HS-5 (cell line): ENCODE measurements around the gene OR2A14.
"Not testable (repeated sequence)": the region's sequence is repeated elsewhere in the genome, so short reads cannot be mapped to it uniquely, and the experiment has no call there.

Experiments
- DNase-seq: peaks from one replicate; pipeline ENCODE4 v3.0.0-alpha.2; 2012; ENCODE audit warnings: low read depth

OR2A14 gene, protein sequence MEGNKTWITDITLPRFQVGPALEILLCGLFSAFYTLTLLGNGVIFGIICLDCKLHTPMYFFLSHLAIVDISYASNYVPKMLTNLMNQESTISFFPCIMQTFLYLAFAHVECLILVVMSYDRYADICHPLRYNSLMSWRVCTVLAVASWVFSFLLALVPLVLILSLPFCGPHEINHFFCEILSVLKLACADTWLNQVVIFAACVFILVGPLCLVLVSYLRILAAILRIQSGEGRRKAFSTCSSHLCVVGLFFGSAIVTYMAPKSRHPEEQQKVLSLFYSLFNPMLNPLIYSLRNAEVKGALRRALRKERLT

GRCh38 chr7:144122876-144123275 lies at the start of gene OR2A14:
Gene OR2A14, plus strand, starts transcription at chr7:144123176. Its CDS starts 5,937 bp downstream, at chr7:144129113.
- no peak for DNase-seq

- no peak for DNase-seq
Observed at GRCh38 chr7:144074374-144074773, 48.6 kb upstream of the OR2A14 start.

DNA sequence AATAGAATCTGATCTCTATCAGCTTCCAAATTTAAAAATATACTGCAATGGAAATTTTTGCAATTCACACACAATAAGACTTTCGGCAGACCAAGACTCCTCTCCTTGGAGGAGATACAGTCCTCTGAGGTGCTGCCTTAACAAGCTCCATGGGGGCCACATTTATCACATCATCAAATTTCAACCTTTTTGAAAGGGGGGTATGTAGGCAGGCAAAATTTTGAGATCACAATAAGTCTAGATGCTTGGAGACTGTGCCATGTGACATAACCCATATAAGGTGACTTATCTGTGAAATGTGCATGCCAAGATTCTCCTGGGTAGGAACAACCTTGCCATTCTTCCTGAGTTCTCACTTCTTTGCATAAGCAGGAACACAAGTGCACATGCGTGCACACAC lies 37.0 kb upstream of the OR2A14 start, which contains the start of gene OR2A12:
TSS of gene OR2A12 (plus strand) at position 301 of the 400 bp plus-strand sequence. CDS start 8,830 bp downstream, outside the sequence.
- no peak for DNase-seq

GRCh38 chr7:144086730-144087129 lies 36.2 kb upstream of the OR2A14 start:
- no peak for DNase-seq

DNA sequence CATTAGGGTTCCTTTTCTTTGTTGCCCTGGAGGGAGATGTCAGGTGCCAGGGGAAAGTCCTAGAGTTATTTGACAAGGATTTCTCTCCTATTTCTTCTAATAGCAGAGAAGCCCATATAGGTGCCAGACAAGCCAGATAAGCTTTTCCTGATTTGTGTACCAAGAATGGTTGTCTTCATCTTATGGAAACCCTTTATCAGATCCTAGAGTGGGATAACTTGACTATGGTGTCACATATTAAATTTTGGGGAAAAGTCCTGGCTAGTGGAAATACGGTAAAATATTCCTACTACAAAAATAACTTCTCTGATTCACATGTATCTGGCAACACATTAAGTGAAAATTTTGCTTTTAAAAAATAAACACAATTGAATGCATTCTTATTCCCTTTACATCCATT lies 35.7 kb upstream of the OR2A14 start:
- no peak for DNase-seq

DNA sequence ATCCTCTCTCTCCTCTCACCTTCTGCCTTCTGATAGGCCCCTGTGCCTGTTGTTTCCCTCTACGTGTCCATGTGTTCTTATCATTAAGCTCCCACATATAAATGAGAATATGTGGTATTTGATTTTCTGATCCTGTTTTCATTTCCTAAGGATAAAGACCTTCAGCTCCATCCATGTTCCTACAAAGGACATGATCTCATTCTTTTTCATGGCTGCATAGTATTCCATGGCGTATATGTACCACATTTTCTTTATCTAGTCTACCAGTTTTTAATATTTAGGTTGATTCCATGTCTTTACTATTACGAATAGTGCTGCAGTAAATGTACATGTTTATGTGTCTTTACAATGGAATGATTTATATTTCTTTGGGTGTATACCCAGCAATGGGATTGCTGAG lies 32.3 kb upstream of the OR2A14 start:
- DNase-seq = no peak

- no peak for DNase-seq
Observed at GRCh38 chr7:144098776-144099175, 24.2 kb upstream of the OR2A14 start.

- DNase-seq = no peak
Observed at GRCh38 chr7:144100607-144101006, 22.4 kb upstream of the OR2A14 start.

DNA sequence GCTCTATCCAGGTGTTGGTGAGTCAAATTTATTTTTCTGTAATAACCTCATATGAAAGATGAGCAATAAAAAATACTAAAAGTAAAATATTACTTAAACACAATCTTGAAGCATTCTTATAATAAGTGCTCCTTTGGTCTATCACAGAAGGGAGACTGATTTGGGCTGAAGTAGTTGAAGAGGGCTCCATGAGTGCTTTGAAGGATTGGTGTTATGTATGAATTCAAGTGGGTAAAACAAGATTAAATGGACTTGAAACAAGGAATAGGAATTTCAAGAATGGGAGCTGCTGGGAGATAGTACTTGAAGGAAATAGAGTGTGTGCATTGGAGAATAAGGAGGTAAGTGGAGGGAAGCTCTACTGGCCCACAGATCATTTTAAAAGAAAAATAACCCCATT lies 20.9 kb upstream of the OR2A14 start:
- no peak for DNase-seq

DNA sequence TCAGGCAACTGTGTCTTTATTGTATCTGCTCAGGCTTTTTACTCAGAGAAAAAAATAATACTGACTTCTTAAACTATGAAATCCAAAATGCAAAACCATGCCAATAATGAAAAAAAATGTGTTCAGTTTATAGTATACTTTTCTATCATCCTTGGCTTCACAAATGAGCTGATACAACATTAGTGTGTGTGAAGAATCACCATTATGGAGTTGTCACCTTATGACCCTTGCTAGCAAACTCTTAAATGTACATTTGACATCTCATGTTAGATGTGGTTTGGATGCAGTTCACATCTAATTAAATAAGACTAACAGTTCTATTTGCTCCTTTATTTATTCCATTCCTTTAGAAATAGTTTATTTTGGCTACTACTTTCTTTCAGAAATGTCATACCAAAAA lies 17.8 kb upstream of the OR2A14 start:
- no peak for DNase-seq

GRCh38 chr7:144109283-144109682 lies 13.7 kb upstream of the OR2A14 start, which contains the start of gene OR2A2:
Gene OR2A2, plus strand, starts transcription at chr7:144109583. Its CDS starts 0 bp downstream, at chr7:144109583.
- DNase-seq = no peak

DNA sequence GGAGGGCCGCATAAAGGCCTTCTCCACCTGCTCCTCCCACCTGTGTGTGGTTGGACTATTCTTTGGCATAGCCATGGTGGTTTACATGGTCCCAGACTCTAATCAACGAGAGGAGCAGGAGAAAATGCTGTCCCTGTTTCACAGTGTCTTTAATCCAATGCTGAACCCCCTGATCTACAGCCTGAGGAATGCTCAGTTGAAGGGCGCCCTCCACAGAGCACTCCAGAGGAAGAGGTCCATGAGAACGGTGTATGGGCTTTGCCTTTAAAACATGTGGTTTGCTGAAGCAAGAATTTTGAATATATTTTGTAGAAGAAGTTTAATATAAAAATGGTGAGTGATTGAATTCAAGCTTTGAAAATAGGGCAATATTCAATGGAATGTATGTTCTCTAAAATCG lies 12.7 kb upstream of the OR2A14 start:
- DNase-seq = no peak

DNA sequence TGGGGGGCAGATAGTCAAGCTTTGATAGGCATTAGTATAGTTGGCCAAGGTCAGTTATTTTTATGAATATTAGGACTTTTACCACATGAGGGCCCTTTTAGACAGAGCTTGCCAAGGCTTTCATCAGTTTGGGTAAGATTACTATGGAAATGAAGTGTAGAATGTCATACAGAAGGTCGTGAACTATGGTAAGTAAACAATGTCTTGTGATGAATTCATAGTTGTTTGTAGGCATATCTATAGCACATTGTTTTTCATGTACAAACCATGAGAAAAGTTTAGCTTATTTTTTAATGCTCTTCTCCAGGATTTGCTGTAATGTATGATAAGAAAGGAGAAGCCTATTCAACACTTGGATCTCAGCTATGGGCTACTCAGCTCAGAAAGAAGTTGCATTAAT lies 9.3 kb upstream of the OR2A14 start:
- DNase-seq = no peak

- no peak for DNase-seq
Observed at GRCh38 chr7:144118341-144118740, 4.6 kb upstream of the OR2A14 start.

DNA sequence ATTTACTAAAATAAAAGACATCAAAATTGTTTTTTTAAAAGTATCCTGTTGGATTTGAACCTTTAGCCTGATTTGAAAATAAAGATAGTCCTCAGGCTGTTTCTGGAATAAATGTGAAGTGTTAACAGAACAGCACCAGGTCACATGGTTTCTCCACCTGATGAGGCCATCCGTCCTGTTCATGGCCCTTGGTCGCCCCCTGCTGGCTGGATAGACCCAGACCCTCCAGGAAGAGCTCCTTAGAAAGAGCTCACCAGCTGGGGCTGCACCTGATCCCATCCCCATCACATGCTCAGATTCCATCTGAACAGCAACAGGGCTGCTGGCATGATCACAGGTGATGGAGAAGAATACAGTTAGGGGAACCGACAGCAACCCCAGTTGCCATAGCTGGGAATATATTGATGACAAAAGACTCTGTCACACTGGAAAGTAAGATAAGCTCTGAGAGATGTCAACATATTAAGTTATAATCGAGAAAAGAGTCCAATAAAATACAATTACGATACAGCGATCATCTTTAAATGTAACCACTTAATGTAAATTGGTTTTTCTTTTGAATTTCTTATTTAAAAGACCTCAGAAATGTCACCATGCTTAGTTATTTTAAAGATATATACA lies 4.8 kb downstream of the OR2A14 start:
- peak; percentile 22 for DNase-seq

- not testable (repeated sequence) for DNase-seq
Observed at GRCh38 chr7:144129601-144130000, 6.6 kb downstream of the OR2A14 start.

DNA sequence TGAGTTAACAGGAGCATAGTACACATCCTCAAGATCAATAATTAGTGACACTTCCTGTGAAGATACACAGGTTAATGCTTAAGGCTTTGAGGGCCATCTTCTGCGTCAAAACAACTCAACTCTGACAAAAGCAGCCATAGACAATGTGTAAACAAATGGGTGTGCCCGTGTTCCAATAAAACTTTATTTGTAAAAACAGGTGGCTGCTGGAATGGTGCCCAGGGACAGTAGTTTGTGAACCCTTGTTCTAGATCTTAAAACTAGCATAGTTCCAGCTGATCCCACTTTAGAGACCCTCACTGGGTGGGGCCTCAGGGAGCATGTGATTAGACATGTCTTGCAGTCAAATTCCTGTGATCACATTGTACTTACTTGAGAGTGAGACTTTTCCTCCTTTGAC lies 7.8 kb downstream of the OR2A14 start:
- no peak for DNase-seq

- DNase-seq = no peak
Observed at GRCh38 chr7:144132262-144132661, 9.3 kb downstream of the OR2A14 start.

GRCh38 chr7:144133307-144133706 lies 10.3 kb downstream of the OR2A14 start:
- no peak for DNase-seq

GRCh38 chr7:144134116-144134515 lies 11.1 kb downstream of the OR2A14 start:
- no peak for DNase-seq

DNA sequence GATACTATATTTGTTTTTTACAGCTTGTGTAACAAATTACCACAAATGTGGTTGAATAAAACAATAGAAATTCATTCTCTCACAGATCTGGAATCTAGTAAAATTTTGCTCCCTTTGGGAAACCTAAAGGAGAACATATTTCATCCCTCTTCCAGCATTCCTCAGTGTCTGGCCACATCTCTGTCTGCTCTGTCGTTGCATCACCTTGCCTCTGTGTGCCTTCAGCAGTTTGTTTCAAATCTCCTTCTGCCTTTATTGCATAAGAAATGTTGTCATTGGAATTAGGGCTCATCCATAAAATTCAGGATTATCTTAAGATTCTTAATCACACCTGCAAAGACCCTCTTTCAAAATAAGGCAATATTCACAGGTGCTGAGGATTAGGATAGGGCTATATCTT lies 14.5 kb downstream of the OR2A14 start:
- no peak for DNase-seq

DNA sequence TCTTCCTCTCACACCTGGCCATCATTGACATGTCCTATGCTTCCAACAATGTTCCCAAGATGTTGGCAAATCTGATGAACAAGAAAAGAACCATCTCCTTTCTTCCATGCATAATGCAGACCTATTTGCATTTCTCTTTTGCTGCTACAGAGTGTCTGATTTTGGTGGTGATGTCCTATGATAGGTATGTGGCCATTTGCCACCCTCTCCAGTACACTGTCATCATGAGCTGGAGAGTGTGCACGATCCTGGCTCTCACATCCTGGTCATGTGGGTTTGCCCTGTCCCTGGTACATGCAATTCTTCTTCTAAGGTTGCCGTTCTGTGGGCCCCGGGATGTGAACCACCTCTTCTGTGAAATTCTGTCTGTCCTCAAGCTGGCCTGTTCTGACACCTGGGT lies 19.2 kb downstream of the OR2A14 start:
- no peak for DNase-seq

- no peak for DNase-seq
Observed at GRCh38 chr7:144144426-144144825, 21.4 kb downstream of the OR2A14 start.
